Breast epithelium (tissue), 4 donors: Measurements from ENCODE around the gene SPINT2. TPM values are rescaled to one million over a fixed set of nuclear protein-coding genes. Genes with fewer than 3 reads are reported as not detected.

Experiments
- DNase-seq, 2 donors: peaks; one replicate each; pipeline ENCODE4 v3.0.0-alpha.2; 2019; ENCODE audit warnings: low spot score in 2 of 2
- H3K27ac ChIP-seq, 2 donors: fragments of 200-600 bp; sonication (generic) in 1 of 2; one replicate each; pipeline ENCODE4 v1.5.1; 2016 to 2019; ENCODE audit warnings: mild to moderate bottlenecking in 1 of 2
- H3K27me3 ChIP-seq, 2 donors: fragments of 200-600 bp; sonication (generic) in 1 of 2; one replicate each; pipeline versions ENCODE4 v1.5.1 to v1.6.0; 2017 to 2019; ENCODE audit warnings: control low read depth in 1 of 2, mild to moderate bottlenecking in 1 of 2
- H3K36me3 ChIP-seq: fragments of 200-600 bp; one replicate; pipeline ENCODE4 v1.5.1; 2019
- H3K4me1 ChIP-seq, 2 donors: fragments of 200-600 bp; sonication (generic); one replicate each; pipeline ENCODE4 v1.5.1; 2016 to 2019; ENCODE audit warnings: control low read depth in 1 of 2
- H3K4me3 ChIP-seq, 3 donors: fragments of 200-600 bp; sonication (generic); 1 replicate in 2 of 3; 2 replicates in 1 of 3; pipeline ENCODE4 v1.5.1; 2016 to 2019; ENCODE audit warnings: mild to moderate bottlenecking in 3 of 3, moderate library complexity in 2 of 3
- H3K9me3 ChIP-seq, 2 donors: fragments of 200-600 bp; sonication (generic) in 1 of 2; one replicate each; pipeline ENCODE4 v1.5.1; 2016 to 2019; ENCODE audit warnings: control low read depth in 1 of 2
- POLR2A ChIP-seq: fragments of 450-650 bp; IDR thresholded peaks from one replicate; pipeline ENCODE4 v1.6.1; 2016; ENCODE audit warnings: antibody characterized with exemption, mild to moderate bottlenecking, moderate library complexity
- POLR2AphosphoS5 ChIP-seq, 3 donors: sonication (generic); formaldehyde crosslinking; IDR thresholded peaks; one replicate each; pipeline ENCODE4 v1.6.1; 2017; ENCODE audit warnings: antibody characterized with exemption in 3 of 3
- intact Hi-C: fragments of 100-400 bp; cut with DNase I; formaldehyde crosslinking; loops from one replicate; pipeline ENCODE4 v1.15.1; 2023; ENCODE audit warnings: low total_unique reads
- total RNA-seq, 3 donors: library from RNA; depleted of rRNA; stranded (reverse); fragments of >200 nt; gene quantifications; one replicate each; pipeline ENCODE4 v1.1.0, GENCODE V29; 2016
- TF ChIP-seq, protein P1 (sequence below), 3 donors: fragments of 450-650 bp; IDR thresholded peaks; one replicate each; pipeline ENCODE4 v1.5.1; 2016 to 2017; ENCODE audit warnings: antibody characterized with exemption in 3 of 3, mild to moderate bottlenecking in 3 of 3, moderate library complexity in 3 of 3

The SPINT2 gene
- total RNA-seq, 3 donors from 2014 or later = 17.1 to 639 (median 492) TPM

DNA sequence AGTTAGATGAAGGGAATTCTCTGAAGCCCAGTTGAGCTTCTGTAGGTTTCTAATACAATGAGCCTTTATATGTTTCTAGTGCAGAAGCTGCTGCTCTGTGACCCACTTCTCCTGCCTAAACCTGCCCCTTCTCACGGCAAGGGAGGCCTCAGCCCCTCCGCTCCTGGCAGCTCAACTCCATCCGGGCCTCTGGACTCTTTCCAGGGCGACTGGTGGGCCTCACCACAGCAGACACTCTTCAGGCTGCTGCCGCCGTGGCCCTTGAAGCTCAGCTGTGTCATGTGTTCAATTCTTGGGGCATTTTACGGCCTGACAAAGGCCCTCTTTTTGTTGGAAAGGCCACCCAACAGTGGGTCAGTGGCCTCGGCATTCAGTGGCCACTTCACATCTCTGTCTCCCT is 29.7 kb downstream of the SPINT2 start:
- peaks cover 0 to 16% of the 10 kb centered on the region in 2 donors for H3K4me1 ChIP-seq
- peak in 1 of 2 donors; percentile 56 for DNase-seq
- H3K27me3 ChIP-seq = no peaks in the 10 kb centered on the region
- H3K4me3 ChIP-seq = no peak overlapping the region
- H3K9me3 ChIP-seq = no peaks in the 10 kb centered on the region
- no peak for TF ChIP-seq POLR2A
- no peak for TF ChIP-seq POLR2AphosphoS5 (IDR thresholded peaks at IDR 0.05)
- TF ChIP-seq, protein P1, sequence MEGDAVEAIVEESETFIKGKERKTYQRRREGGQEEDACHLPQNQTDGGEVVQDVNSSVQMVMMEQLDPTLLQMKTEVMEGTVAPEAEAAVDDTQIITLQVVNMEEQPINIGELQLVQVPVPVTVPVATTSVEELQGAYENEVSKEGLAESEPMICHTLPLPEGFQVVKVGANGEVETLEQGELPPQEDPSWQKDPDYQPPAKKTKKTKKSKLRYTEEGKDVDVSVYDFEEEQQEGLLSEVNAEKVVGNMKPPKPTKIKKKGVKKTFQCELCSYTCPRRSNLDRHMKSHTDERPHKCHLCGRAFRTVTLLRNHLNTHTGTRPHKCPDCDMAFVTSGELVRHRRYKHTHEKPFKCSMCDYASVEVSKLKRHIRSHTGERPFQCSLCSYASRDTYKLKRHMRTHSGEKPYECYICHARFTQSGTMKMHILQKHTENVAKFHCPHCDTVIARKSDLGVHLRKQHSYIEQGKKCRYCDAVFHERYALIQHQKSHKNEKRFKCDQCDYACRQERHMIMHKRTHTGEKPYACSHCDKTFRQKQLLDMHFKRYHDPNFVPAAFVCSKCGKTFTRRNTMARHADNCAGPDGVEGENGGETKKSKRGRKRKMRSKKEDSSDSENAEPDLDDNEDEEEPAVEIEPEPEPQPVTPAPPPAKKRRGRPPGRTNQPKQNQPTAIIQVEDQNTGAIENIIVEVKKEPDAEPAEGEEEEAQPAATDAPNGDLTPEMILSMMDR (IDR thresholded peaks at IDR 0.05) = no peak
- no peaks in the 10 kb centered on the region for H3K36me3 ChIP-seq
- intact Hi-C loops = no loop called here
- H3K27ac ChIP-seq = peak overlapping the region; percentile 41 to 60

DNA sequence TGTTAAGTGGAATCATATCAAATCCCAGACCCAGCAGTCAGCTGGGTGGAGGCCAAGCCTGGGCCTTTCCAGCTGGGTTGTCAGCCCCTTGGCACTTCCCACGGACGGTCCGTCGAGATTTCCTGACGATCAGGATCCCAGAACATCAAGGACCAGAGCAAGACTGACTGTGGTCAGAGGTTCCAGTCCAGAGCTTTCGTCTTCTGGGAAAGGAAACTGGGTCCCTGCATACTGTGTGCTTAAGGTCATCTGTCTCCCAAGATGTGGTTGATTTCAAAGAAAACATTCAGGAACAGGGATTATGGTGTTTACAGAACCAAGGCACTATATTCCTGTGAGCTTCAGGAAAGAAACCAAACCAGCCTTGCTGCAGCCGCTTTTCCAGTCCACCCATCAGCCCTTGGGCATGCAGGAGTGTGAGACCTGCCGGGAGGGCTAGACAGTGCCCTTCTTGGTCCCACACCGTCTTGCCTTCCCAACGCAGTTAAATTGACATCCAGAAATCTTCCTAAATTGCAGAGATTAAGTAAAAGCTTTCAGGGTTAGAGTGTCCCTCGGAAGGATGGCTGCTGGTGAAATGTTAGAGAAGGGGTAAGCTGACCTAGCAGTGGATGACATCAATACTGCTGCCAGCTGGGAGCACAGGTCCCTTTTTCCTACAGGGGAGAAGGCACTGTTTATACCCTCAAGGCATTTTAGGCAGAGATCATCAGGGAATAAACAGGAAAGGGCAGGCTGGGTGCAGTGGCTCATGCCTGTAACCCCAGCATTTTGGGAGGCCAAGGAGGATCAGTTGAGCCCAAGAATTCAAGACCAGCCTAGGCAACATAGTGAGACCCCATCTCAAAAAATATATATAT is 34.7 kb downstream of the SPINT2 start:
- DNase-seq = no peak
- intact Hi-C loops = no loop called here
- H3K27ac ChIP-seq = peak overlapping the region; percentile 45 to 81
- H3K27me3 ChIP-seq = no peaks in the 10 kb centered on the region
- no peaks in the 10 kb centered on the region for H3K4me1 ChIP-seq
- TF ChIP-seq POLR2A = no peak
- no peak for TF ChIP-seq POLR2AphosphoS5 (IDR thresholded peaks at IDR 0.05)
- TF ChIP-seq, protein P1 (IDR thresholded peaks at IDR 0.05) = no peak
- H3K36me3 ChIP-seq = no peaks in the 10 kb centered on the region
- no peaks in the 10 kb centered on the region for H3K9me3 ChIP-seq
- H3K4me3 ChIP-seq = no peak overlapping the region

DNA sequence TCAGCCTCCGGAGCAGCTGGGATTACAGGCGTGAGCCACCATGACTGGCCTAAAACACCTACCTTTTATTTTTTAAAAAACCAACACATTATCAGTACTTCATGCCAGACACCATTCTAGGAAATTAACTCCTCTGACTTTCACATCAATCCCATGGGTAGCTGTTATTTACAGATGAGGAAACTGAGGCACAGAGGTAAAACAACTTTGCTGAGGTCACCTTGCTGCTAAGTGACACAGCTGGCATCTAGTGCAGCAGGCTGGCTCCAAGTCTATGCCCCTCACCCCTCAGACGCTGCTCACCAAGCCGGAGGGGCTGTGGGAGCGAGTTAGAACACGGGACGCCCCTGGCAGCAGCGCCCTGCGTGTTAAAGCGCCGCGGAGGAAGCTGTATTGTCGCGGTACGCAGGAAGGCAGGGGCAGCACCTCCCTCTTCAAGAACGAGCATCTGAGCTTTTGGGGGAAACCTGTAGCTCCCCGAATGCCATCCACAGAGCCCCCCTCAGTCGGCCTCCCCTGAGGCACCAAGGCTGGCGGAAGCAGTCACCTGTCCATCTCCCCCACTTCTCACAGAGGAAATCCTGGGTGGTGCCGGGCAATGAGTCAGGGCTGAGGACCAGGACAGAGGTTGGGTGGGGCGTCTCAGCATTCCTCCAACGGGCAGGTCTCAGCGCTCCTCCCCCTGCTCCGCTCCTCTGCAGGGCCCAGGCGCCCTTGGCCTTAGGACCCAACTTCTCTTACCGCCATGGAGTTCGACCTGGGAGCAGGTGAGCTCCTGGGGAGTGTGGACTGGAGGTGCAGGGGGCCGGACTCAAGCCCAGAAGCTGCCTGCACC is 39.4 kb downstream of the SPINT2 start, which contains the start of gene C19orf33:
Gene C19orf33, plus strand, starts transcription at position 735 of the 835 bp plus-strand sequence. Its CDS starts 11 bp downstream, at position 746.
- Histone ChIP-seq H3K4me3 (peak within 1 kb of the TSS in 2 of 3 donors; percentile 13 to 18), H3K27ac (peak within 1 kb of the TSS; percentile 46 to 52)

DNA sequence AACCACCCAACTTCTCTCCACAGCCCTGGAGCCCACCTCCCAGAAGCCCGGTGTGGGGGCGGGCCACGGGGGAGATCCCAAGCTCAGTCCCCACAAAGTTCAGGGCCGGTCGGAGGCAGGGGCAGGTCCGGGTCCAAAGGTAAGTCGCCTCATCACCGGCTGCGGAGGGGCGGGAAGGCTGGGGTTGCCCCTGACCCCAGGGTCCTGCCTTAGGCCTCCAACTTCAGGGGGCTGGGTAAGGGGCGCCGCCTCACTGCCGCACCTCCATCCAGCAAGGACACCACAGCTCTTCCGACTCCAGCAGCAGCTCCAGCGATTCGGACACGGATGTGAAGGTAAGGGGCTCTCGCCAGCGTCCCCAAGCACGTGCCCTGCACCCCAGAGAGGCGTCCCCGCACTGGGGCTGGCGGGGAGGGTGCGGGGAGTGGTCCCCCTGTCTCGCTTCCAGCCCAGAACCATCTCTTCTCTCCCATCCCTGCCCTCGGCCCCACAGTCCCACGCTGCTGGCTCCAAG is 40.0 kb downstream of the SPINT2 start:
- Histone ChIP-seq H3K9me3 (no peaks in the 10 kb centered on the region), H3K27me3 (no peaks in the 10 kb centered on the region), H3K4me3 (peak overlapping the region in 2 of 3 donors; percentile 1 to 18), H3K4me1 (no peaks in the 10 kb centered on the region), H3K36me3 (no peaks in the 10 kb centered on the region), H3K27ac (peak overlapping the region; percentile 46 to 52)
- intact Hi-C loops = no loop called here
- no peak for DNase-seq
- TF ChIP-seq POLR2AphosphoS5 (IDR thresholded peaks at IDR 0.05) (no peak), POLR2A (no peak)
- TF ChIP-seq, protein P1 (IDR thresholded peaks at IDR 0.05) = no peak

More for the DNA sequence above, 39.4 kb downstream of the SPINT2 start, which contains the start of gene C19orf33:
- peak; percentile 56 to 69 for DNase-seq
- no peaks in the 10 kb centered on the region for H3K36me3 ChIP-seq
- no peaks in the 10 kb centered on the region for H3K9me3 ChIP-seq
- intact Hi-C loops = no loop called here
- TF ChIP-seq, protein P1 (IDR thresholded peaks at IDR 0.05) = no peak
- no peak for TF ChIP-seq POLR2A
- H3K4me1 ChIP-seq = no peaks in the 10 kb centered on the region
- H3K27me3 ChIP-seq = no peaks in the 10 kb centered on the region
